Liver (tissue), 9 donors: Measurements from ENCODE around the gene CARMIL1. TPM values are rescaled to one million over a fixed set of nuclear protein-coding genes. Genes with fewer than 3 reads are reported as not detected.

Experiments used
- DNase-seq: peaks from one replicate; pipeline ENCODE4 v3.0.0-alpha.2; 2017; ENCODE audit warnings: low spot score
- H3K27ac ChIP-seq, 2 donors: one replicate each; pipeline ENCODE4 v1.7.0; 2013; ENCODE audit warnings: inconsistent platforms in 2 of 2, low read length in 2 of 2, control low read depth in 1 of 2, low read depth in 1 of 2, mild to moderate bottlenecking in 1 of 2
- H3K27me3 ChIP-seq, 4 donors: one replicate each; pipeline versions ENCODE4 v1.6.1 to v1.7.0; 2013; ENCODE audit warnings: low read length in 3 of 4, inconsistent platforms in 1 of 4, mild to moderate bottlenecking in 1 of 4, moderate library complexity in 1 of 4; ENCODE audit not compliant: control insufficient read depth in 4 of 4, insufficient read depth in 4 of 4
- H3K36me3 ChIP-seq, 4 donors: one replicate each; pipeline versions ENCODE4 v1.6.1 to v1.7.0; 2013; ENCODE audit warnings: low read length in 3 of 4, mild to moderate bottlenecking in 3 of 4, low read depth in 1 of 4, moderate library complexity in 1 of 4; ENCODE audit not compliant: control insufficient read depth in 4 of 4, insufficient read depth in 3 of 4
- H3K4me1 ChIP-seq, 4 donors: one replicate each; pipeline versions ENCODE4 v1.6.1 to v1.7.0; 2013; ENCODE audit warnings: low read length in 3 of 4, mild to moderate bottlenecking in 3 of 4, moderate library complexity in 1 of 4; ENCODE audit not compliant: control insufficient read depth in 4 of 4, insufficient read depth in 4 of 4
- H3K4me3 ChIP-seq, 3 donors: one replicate each; pipeline versions ENCODE4 v1.6.1 to v1.7.0; 2013; ENCODE audit warnings: low read length in 3 of 3, control low read depth in 1 of 3, low read depth in 1 of 3, mild to moderate bottlenecking in 1 of 3
- H3K9ac ChIP-seq, 2 donors: one replicate each; pipeline ENCODE4 v1.7.0; 2013; ENCODE audit warnings: low read length in 2 of 2, mild to moderate bottlenecking in 2 of 2, moderate library complexity in 2 of 2, control low read depth in 1 of 2, low read depth in 1 of 2
- H3K9me3 ChIP-seq, 4 donors: one replicate each; pipeline versions ENCODE4 v1.6.1 to v1.7.0; 2013; ENCODE audit warnings: low read length in 3 of 4; ENCODE audit not compliant: control insufficient read depth in 4 of 4
- ATF3 ChIP-seq: IDR thresholded peaks from 2 replicates; pipeline ENCODE4 v1.6.1; 2016; ENCODE audit warnings: antibody characterized with exemption
- CTCF ChIP-seq: fragments of 150-350 bp; IDR thresholded peaks from 2 replicates; pipeline ENCODE4 v1.5.1; 2017; ENCODE audit warnings: improper control_type of control experiment, low read depth, low read length; ENCODE audit not compliant: missing input control
- EGR1 ChIP-seq, 2 donors: IDR thresholded peaks; 2 replicates each; pipeline ENCODE4 v1.6.1; 2016 to 2018; ENCODE audit warnings: antibody characterized with exemption in 2 of 2, low read depth in 2 of 2
- FOXA1 ChIP-seq: IDR thresholded peaks from 2 replicates; pipeline ENCODE4 v1.6.1; 2016; ENCODE audit warnings: antibody characterized with exemption
- FOXA2 ChIP-seq: IDR thresholded peaks from 2 replicates; pipeline ENCODE4 v1.6.1; 2016; ENCODE audit warnings: antibody characterized with exemption
- GABPA ChIP-seq, 2 donors: IDR thresholded peaks in 1 of 2; conservative IDR thresholded peaks in 1 of 2; 2 replicates each; pipeline ENCODE4 v1.6.1; 2016; ENCODE audit warnings: antibody characterized with exemption in 2 of 2, mild to moderate bottlenecking in 1 of 2, moderate library complexity in 1 of 2
- HNF4A ChIP-seq, 2 donors: conservative IDR thresholded peaks; 2 replicates each; pipeline ENCODE4 v1.6.1; 2016; ENCODE audit warnings: antibody characterized with exemption in 2 of 2, mild to moderate bottlenecking in 2 of 2
- HNF4G ChIP-seq: IDR thresholded peaks from 2 replicates; pipeline ENCODE4 v1.6.1; 2016; ENCODE audit warnings: antibody characterized with exemption
- MAX ChIP-seq: IDR thresholded peaks from 2 replicates; pipeline ENCODE4 v1.6.1; 2016; ENCODE audit warnings: antibody characterized with exemption
- NR2F2 ChIP-seq: IDR thresholded peaks from 2 replicates; pipeline ENCODE4 v1.6.1; 2016; ENCODE audit warnings: antibody characterized with exemption
- RAD21 ChIP-seq, 2 donors: IDR thresholded peaks; 2 replicates each; pipeline ENCODE4 v1.6.1; 2016; ENCODE audit warnings: antibody characterized with exemption in 2 of 2, mild to moderate bottlenecking in 2 of 2
- REST ChIP-seq: IDR thresholded peaks from 2 replicates; pipeline ENCODE4 v1.6.1; 2016; ENCODE audit warnings: antibody characterized with exemption, mild to moderate bottlenecking
- RXRA ChIP-seq, 2 donors: IDR thresholded peaks; 2 replicates each; pipeline ENCODE4 v1.6.1; 2017 to 2018; ENCODE audit warnings: antibody characterized with exemption in 2 of 2, mild to moderate bottlenecking in 1 of 2
- SP1 ChIP-seq: IDR thresholded peaks from 2 replicates; pipeline ENCODE4 v1.6.1; 2018; ENCODE audit warnings: antibody characterized with exemption, mild to moderate bottlenecking
- YY1 ChIP-seq: IDR thresholded peaks from 2 replicates; pipeline ENCODE4 v1.6.1; 2016; ENCODE audit warnings: antibody characterized with exemption, mild to moderate bottlenecking
- WGBS: extraction: QIAGEN DNeasy Blood & Tissue Kit; methylation state at CpG from one replicate; pipeline ENCODE4 v1.1.7; 2013; 5-methylcytosine and 5-hydroxymethylcytosine counted together
- polyA plus RNA-seq, 2 donors: library from polyadenylated mRNA; stranded (reverse) in 1 of 2; unstranded in 1 of 2; fragments of 200-250 nt in 1 of 2; fragments of >200 nt in 1 of 2; fragmentation: Nextera tagmentation in 1 of 2; extraction: Ambion mirVana in 1 of 2; gene quantifications; one replicate each; pipeline versions ENCODE4 v1.2.1 to v1.2.3, GENCODE V29; 2013 to 2015
- total RNA-seq, 2 donors: library from RNA; depleted of rRNA; stranded (reverse); fragments of >200 nt; gene quantifications; one replicate each; pipeline ENCODE4 v1.2.3, GENCODE V29; 2014
- TF ChIP-seq, protein P1 (sequence below): IDR thresholded peaks from 2 replicates; pipeline ENCODE4 v1.6.1; 2016; ENCODE audit warnings: antibody characterized with exemption
- donor health status: healthy.
- donor health status: healthy.
- donor health status: healthy.
- donor health status: healthy.
- donor health status: healthy.

CARMIL1 gene
- total and polyA plus RNA-seq, 4 donors, result 1.4 to 9.5 (median 3.5) TPM

DNA sequence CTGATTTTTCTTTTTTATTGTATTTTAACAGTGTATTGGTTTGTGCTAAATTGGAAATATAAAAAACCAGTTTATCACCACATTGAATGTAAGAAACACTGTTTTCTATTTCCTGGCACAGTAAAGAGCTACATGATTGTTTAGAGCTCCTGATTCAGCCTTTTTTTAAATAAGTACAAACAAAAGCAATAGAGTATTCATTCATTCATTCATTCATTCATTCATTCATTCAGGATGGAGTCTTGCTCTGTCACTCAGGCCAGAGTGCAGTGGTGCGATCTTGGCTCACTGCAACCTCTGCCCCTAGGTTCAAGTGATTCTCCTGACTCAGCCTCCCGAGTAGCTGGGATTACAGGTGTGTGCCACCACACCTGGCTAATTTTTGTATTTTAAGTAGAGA is 276.0 kb downstream of the CARMIL1 start:
- Histone ChIP-seq H3K36me3 (no peaks in the 10 kb centered on the region), H3K9ac (no peak overlapping the region), H3K27ac (no peak overlapping the region), H3K27me3 (no peaks in the 10 kb centered on the region), H3K4me1 (no peaks in the 10 kb centered on the region), H3K9me3 (no peaks in the 10 kb centered on the region), H3K4me3 (no peak overlapping the region)
- no peak for DNase-seq
- over 99% methylated on average over 2 of the region's 2 CpGs for WGBS
- no peak for TF ChIP-seq REST
- no peak for TF ChIP-seq ATF3
- TF ChIP-seq NR2F2, result no peak
- no peak for TF ChIP-seq MAX
- TF ChIP-seq RXRA (IDR thresholded peaks at IDR 0.05), result no peak
- TF ChIP-seq, protein P1, sequence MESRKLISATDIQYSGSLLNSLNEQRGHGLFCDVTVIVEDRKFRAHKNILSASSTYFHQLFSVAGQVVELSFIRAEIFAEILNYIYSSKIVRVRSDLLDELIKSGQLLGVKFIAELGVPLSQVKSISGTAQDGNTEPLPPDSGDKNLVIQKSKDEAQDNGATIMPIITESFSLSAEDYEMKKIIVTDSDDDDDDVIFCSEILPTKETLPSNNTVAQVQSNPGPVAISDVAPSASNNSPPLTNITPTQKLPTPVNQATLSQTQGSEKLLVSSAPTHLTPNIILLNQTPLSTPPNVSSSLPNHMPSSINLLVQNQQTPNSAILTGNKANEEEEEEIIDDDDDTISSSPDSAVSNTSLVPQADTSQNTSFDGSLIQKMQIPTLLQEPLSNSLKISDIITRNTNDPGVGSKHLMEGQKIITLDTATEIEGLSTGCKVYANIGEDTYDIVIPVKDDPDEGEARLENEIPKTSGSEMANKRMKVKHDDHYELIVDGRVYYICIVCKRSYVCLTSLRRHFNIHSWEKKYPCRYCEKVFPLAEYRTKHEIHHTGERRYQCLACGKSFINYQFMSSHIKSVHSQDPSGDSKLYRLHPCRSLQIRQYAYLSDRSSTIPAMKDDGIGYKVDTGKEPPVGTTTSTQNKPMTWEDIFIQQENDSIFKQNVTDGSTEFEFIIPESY, result no peak
- no peak for TF ChIP-seq SP1
- TF ChIP-seq GABPA (IDR thresholded peaks at IDR 0.05 in 1 of 2, conservative IDR thresholded peaks at IDR 0.05 in 1 of 2), result no peak
- no peak for TF ChIP-seq YY1
- TF ChIP-seq EGR1 (IDR thresholded peaks at IDR 0.05; ENCODE audit: low read depth in 2 of 2), result no peak
- TF ChIP-seq HNF4A (conservative IDR thresholded peaks at IDR 0.05), result no peak
- no peak for TF ChIP-seq FOXA2
- no peak for TF ChIP-seq RAD21 (IDR thresholded peaks at IDR 0.05)

GRCh38 chr6:25556516-25556915 is 277.3 kb downstream of the CARMIL1 start:
- Histone ChIP-seq H3K27ac (no peak overlapping the region), H3K4me1 (no peaks in the 10 kb centered on the region), H3K4me3 (no peak overlapping the region), H3K36me3 (no peaks in the 10 kb centered on the region), H3K9me3 (no peaks in the 10 kb centered on the region), H3K9ac (no peak overlapping the region), H3K27me3 (no peaks in the 10 kb centered on the region)
- TF ChIP-seq HNF4G (no peak), MAX (no peak), GABPA (IDR thresholded peaks at IDR 0.05 in 1 of 2, conservative IDR thresholded peaks at IDR 0.05 in 1 of 2) (no peak), RXRA (IDR thresholded peaks at IDR 0.05) (no peak), REST (no peak), CTCF (peak; percentile 67), EGR1 (IDR thresholded peaks at IDR 0.05; ENCODE audit: low read depth in 2 of 2) (no peak), SP1 (no peak), FOXA1 (no peak), YY1 (no peak), RAD21 (IDR thresholded peaks at IDR 0.05) (peak; percentile 76 to 85), HNF4A (conservative IDR thresholded peaks at IDR 0.05) (peak in 1 of 2 donors; percentile 18)
- 23% methylated on average over 10 of the region's 10 CpGs for WGBS
- peak; percentile 90 for DNase-seq
